PC-3 (cell line): ENCODE data around the gene PAX7. TPM values are rescaled to one million over a fixed set of nuclear protein-coding genes. Genes with fewer than 3 reads are reported as not detected.

Experiments
- ATAC-seq: fragments of 200-7000 bp; cut with Tn5 transposase; 2 replicates; pipeline ENCODE4 v1.9.1; 2020; ENCODE audit warnings: mild to moderate bottlenecking, moderate library complexity
- BruUV-seq: library from RNA; stranded (reverse); fragments of 400-500 nt; replicated peaks from 2 replicates; lab custom pipeline; 2021; lab: Mats Ljungman, UMichigan
- CTCF ChIA-PET: fragments of 300-600 bp; sonication (Branson Sonifier 250); formaldehyde crosslinking; loops from one replicate; lab custom pipeline; 2022; ENCODE audit warnings: antibody characterized with exemption; lab: Charles Lee
- POLR2A ChIA-PET: fragments of 300-600 bp; sonication (Branson Sonifier 250); formaldehyde crosslinking; loops from one replicate; lab custom pipeline; 2022; ENCODE audit warnings: antibody characterized with exemption; ENCODE audit not compliant: unreplicated experiment; lab: Charles Lee
- DNase-seq: peaks from one replicate; pipeline ENCODE4 v3.0.0-alpha.2; 2015
- H2AFZ ChIP-seq: fragments of 300-600 bp; sonication (generic); 2 replicates; pipeline ENCODE4 v1.6.0; 2016; ENCODE audit warnings: antibody characterized with exemption, low read length
- H3F3A ChIP-seq: fragments of 300-600 bp; sonication (generic); one replicate; pipeline ENCODE4 v1.6.0; 2017; ENCODE audit warnings: antibody characterized with exemption, low read length, control low read depth, mild to moderate bottlenecking; ENCODE audit not compliant: unreplicated experiment
- H3K27ac ChIP-seq: fragments of 300-600 bp; sonication (generic); 2 replicates; pipeline ENCODE4 v1.5.1; 2016; ENCODE audit warnings: mild to moderate bottlenecking, low read length
- H3K27me3 ChIP-seq: fragments of 300-600 bp; sonication (generic); 2 replicates; pipeline ENCODE4 v1.6.1; 2016; ENCODE audit warnings: low read length, mixed read lengths
- H3K36me3 ChIP-seq: fragments of 300-600 bp; sonication (generic); 2 replicates; pipeline ENCODE4 v1.6.1; 2016; ENCODE audit warnings: low read depth, mixed run types, low read length, mixed read lengths
- H3K4me1 ChIP-seq: fragments of 300-600 bp; sonication (generic); 2 replicates; pipeline ENCODE4 v1.5.1; 2016; ENCODE audit warnings: low read length; ENCODE audit not compliant: insufficient read depth
- H3K4me2 ChIP-seq: fragments of 300-600 bp; sonication (generic); 2 replicates; pipeline ENCODE4 v1.6.0; 2016; ENCODE audit warnings: low read length
- H3K4me3 ChIP-seq: fragments of 300-600 bp; sonication (generic); 2 replicates; pipeline ENCODE4 v1.5.1; 2016; ENCODE audit warnings: mild to moderate bottlenecking, low read length, mixed read lengths
- H3K79me2 ChIP-seq: fragments of 300-600 bp; sonication (generic); 2 replicates; pipeline ENCODE4 v1.6.1; 2017; ENCODE audit warnings: low read length, mixed read lengths
- H3K9ac ChIP-seq: fragments of 300-600 bp; sonication (generic); 2 replicates; pipeline ENCODE4 v1.6.0; 2016; ENCODE audit warnings: mild to moderate bottlenecking, low read length
- H3K9me2 ChIP-seq: fragments of 300-600 bp; sonication (generic); replicated peaks from 2 replicates; pipeline ENCODE4 v1.6.1; 2016; ENCODE audit warnings: mixed run types, low read length, mixed read lengths
- H3K9me3 ChIP-seq: fragments of 300-600 bp; sonication (generic); 2 replicates; pipeline ENCODE4 v1.6.1; 2016; ENCODE audit warnings: low read length, mixed read lengths
- H4K20me1 ChIP-seq: fragments of 300-600 bp; sonication (generic); 2 replicates; pipeline ENCODE4 v1.6.1; 2016; ENCODE audit warnings: low read length, mixed read lengths
- EZH2 ChIP-seq: fragments of 300-600 bp; sonication (generic); IDR thresholded peaks from one replicate; pipeline ENCODE4 v1.6.1; 2017; ENCODE audit warnings: antibody characterized with exemption, mild to moderate bottlenecking, low read length; ENCODE audit not compliant: unreplicated experiment
- EZH2phosphoT487 ChIP-seq: fragments of 300-600 bp; sonication (generic); IDR thresholded peaks from 2 replicates; pipeline ENCODE4 v1.6.1; 2018; ENCODE audit warnings: mild to moderate bottlenecking, antibody characterized with exemption, low read length, borderline replicate concordance
- intact Hi-C: fragments of 100-400 bp; cut with micrococcal nuclease; formaldehyde crosslinking; loops from 2 replicates; pipeline ENCODE4 v1.9.0; 2023
- total RNA-seq: library from RNA; depleted of rRNA; stranded (reverse); fragments of >200 nt; gene quantifications from 2 replicates; pipeline ENCODE4 v1.2.3, GENCODE V29; 2014
- TF ChIP-seq, protein P1 (sequence below): fragments of 300-600 bp; sonication (generic); conservative IDR thresholded peaks from 2 replicates; pipeline ENCODE4 v1.5.1; 2017; ENCODE audit warnings: antibody characterized with exemption, low read depth, mild to moderate bottlenecking, low read length

PAX7 gene
- total RNA-seq, 1 experiment from 2014 or later, result not detected

DNA sequence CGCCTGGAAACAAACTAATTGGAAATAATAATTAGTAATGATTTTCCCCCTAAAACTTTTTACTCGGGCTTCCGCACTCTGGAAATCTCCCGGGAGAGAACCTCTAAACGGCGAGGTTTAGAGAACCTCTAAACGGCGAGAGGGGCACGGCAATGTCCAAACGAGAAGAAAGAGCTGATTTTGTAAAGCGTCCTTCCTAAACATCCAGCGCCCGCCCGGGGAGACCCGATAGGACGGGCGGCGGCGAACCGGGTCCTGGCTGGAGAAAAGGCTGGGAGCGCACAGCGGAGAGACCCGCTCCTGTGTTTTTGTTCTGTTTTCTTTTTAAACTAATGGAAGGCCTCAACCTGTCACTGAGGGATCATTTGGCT is 1.6 kb downstream of the PAX7 start:
- intact Hi-C loops, result no loop called here
- POLR2A ChIA-PET, result no interaction called here

DNA sequence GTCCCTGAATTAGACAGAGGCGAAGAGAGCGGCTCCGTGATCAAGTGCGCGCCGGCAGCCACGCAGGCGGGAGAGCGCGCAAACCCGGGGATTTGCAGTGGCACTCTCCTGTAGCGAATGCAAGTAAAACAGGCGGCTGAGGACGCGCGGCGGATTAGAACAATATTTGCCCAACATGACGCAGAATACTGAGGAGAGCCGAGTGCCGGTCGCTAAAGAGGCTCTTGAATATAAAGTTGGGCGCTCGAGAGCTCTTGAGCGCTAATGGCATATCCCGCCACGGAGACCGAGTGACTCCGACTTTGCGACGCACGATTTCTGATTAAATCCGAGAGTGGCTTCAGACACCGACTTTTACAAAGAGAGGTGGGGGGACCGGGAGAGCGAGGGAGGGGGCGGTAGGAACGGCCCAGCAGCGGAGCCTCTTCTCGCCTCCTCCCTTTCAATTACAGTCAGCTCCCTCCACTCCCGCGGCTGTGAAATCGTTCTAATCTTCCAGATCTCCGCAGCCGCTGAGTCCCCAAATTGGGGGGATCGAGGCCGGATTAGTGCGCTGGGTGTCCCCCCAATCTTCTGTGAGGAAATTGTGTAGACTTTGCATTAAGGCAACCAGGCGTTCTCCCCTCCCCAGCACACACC is 2.3 kb downstream of the PAX7 start:
- H3K9me3 ChIP-seq, result no peaks in the 10 kb centered on the region
- H3F3A ChIP-seq, result no peaks in the 10 kb centered on the region
- H3K36me3 ChIP-seq, result no peaks in the 10 kb centered on the region
- H4K20me1 ChIP-seq, result no peaks in the 10 kb centered on the region
- intact Hi-C loops, result no loop called here
- H3K4me3 ChIP-seq, result no peak overlapping the region
- ChIA-PET CTCF (no interaction called here), POLR2A (no interaction called here)
- no peak overlapping the region for H3K9ac ChIP-seq
- DNase-seq (no peak), ATAC-seq (no peak)
- no peak overlapping the region for H2AFZ ChIP-seq
- no peaks in the 10 kb centered on the region for H3K79me2 ChIP-seq
- no peaks in the 10 kb centered on the region for H3K4me1 ChIP-seq
- BruUV-seq, result no TSS peak
- peaks cover 75% of the 10 kb centered on the region for H3K27me3 ChIP-seq
- no peak for TF ChIP-seq EZH2
- TF ChIP-seq EZH2phosphoT487, result no peak
- TF ChIP-seq, protein P1, sequence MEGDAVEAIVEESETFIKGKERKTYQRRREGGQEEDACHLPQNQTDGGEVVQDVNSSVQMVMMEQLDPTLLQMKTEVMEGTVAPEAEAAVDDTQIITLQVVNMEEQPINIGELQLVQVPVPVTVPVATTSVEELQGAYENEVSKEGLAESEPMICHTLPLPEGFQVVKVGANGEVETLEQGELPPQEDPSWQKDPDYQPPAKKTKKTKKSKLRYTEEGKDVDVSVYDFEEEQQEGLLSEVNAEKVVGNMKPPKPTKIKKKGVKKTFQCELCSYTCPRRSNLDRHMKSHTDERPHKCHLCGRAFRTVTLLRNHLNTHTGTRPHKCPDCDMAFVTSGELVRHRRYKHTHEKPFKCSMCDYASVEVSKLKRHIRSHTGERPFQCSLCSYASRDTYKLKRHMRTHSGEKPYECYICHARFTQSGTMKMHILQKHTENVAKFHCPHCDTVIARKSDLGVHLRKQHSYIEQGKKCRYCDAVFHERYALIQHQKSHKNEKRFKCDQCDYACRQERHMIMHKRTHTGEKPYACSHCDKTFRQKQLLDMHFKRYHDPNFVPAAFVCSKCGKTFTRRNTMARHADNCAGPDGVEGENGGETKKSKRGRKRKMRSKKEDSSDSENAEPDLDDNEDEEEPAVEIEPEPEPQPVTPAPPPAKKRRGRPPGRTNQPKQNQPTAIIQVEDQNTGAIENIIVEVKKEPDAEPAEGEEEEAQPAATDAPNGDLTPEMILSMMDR, result no peak
- no peaks in the 10 kb centered on the region for H3K9me2 ChIP-seq
- H3K4me2 ChIP-seq, result no peak overlapping the region
- no peak overlapping the region for H3K27ac ChIP-seq

More for the DNA sequence above, 1.6 kb downstream of the PAX7 start:
- H3K4me1 ChIP-seq, result no peaks in the 10 kb centered on the region
- H2AFZ ChIP-seq, result no peak overlapping the region
- no peaks in the 10 kb centered on the region for H3K9me3 ChIP-seq
- H3K79me2 ChIP-seq, result no peaks in the 10 kb centered on the region
- TF ChIP-seq EZH2phosphoT487 (no peak), EZH2 (no peak)
- TF ChIP-seq, protein P1, result no peak
- BruUV-seq, result no TSS peak
- H3K9ac ChIP-seq, result no peak overlapping the region
- DNase-seq, result no peak
- H4K20me1 ChIP-seq, result no peaks in the 10 kb centered on the region
- no peak overlapping the region for H3K4me2 ChIP-seq
- CTCF ChIA-PET, result no interaction called here
- H3F3A ChIP-seq, result no peaks in the 10 kb centered on the region
- no peak for ATAC-seq
- H3K36me3 ChIP-seq, result no peaks in the 10 kb centered on the region
- H3K9me2 ChIP-seq, result no peaks in the 10 kb centered on the region
- H3K27me3 ChIP-seq, result peaks cover 75% of the 10 kb centered on the region
- H3K27ac ChIP-seq, result no peak overlapping the region
- no peak overlapping the region for H3K4me3 ChIP-seq

DNA sequence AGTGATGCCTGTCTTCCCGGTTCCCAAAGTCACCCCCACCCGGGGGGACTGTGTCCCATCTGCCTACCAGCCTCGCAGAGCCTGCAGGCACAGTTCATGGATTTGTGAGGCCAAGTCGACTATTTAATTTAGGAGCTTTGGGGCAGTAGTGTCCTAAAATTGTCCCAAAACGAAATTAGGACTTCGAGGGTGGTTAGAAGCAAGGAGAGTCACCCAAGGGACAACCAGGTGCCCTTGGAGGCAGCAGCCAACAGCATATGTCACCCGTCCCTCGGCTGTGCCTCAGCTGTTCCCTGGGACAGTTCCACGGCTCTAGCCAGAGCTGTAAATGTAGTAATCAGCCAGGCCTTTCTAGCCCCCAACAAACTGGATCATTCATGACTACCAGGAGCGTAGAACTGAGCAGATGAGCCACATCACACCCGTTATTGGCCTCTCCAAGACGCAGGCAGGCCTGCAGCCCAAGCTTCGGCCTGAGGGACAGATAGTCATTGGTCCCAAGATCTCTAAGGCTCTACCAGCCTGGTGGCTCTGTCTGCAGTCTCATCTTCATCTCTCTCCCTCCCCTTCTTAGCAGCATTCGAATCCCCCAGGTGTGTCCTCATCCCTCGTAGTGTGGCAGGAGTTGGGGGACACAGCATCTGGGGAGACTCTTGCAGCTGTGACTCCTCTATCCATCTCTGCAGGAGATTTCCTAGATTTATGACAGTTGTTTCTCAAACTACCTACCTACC is 2.9 kb downstream of the PAX7 start:
- no peaks in the 10 kb centered on the region for H3F3A ChIP-seq
- H2AFZ ChIP-seq, result no peak overlapping the region
- intact Hi-C loops, result no loop called here
- H3K4me2 ChIP-seq, result no peak overlapping the region
- no peak overlapping the region for H3K4me3 ChIP-seq
- H3K36me3 ChIP-seq, result no peaks in the 10 kb centered on the region
- no peaks in the 10 kb centered on the region for H3K9me3 ChIP-seq
- DNase-seq, result no peak
- ChIA-PET POLR2A (no interaction called here), CTCF (no interaction called here)
- TF ChIP-seq EZH2 (no peak), EZH2phosphoT487 (no peak)
- TF ChIP-seq, protein P1, result no peak
- peaks cover 75% of the 10 kb centered on the region for H3K27me3 ChIP-seq
- H3K27ac ChIP-seq, result no peak overlapping the region
- H3K9ac ChIP-seq, result no peak overlapping the region
- H3K4me1 ChIP-seq, result no peaks in the 10 kb centered on the region
- BruUV-seq, result no TSS peak
- H3K79me2 ChIP-seq, result no peaks in the 10 kb centered on the region
- no peaks in the 10 kb centered on the region for H3K9me2 ChIP-seq
- ATAC-seq, result no peak
- H4K20me1 ChIP-seq, result no peaks in the 10 kb centered on the region
